Stimulated activated naive CD8-positive, alpha-beta T cell treated with anti-CD3 and anti-CD28 coated beads, Interleukin-15, amount 100 ng/mL, for 72 hours (primary cell): Measurements from ENCODE around the gene CREB3L4.

ENCODE experiments used
- ATAC-seq: fragments of 150-1000 bp; cut with Tn5 transposase; 2 replicates; pipeline ENCODE4 v1.10.0; 2021; ENCODE audit warnings: mild to moderate bottlenecking, moderate library complexity
- DNase-seq, 2 donors: peaks; one replicate each; pipeline ENCODE4 v3.0.0; 2021 to 2022
- H3K27ac Mint-ChIP-seq, 2 donors: one replicate each; pipeline ENCODE4 v1.8.0; 2022; ENCODE audit warnings: mild to moderate bottlenecking in 2 of 2, mixed read lengths in 2 of 2, moderate library complexity in 2 of 2
- H3K27me3 Mint-ChIP-seq: one replicate; pipeline ENCODE4 v1.8.0; 2022; ENCODE audit warnings: mixed read lengths
- H3K4me1 Mint-ChIP-seq: one replicate; pipeline ENCODE4 v1.8.0; 2022; ENCODE audit warnings: mild to moderate bottlenecking, mixed read lengths
- H3K4me3 Mint-ChIP-seq, 2 donors: one replicate each; pipeline ENCODE4 v1.8.0; 2022; ENCODE audit warnings: mild to moderate bottlenecking in 2 of 2, mixed read lengths in 2 of 2, moderate library complexity in 1 of 2
- H3K9me3 Mint-ChIP-seq, 2 donors: one replicate each; pipeline ENCODE4 v1.8.0; 2022; ENCODE audit warnings: mixed read lengths in 2 of 2

The CREB3L4 gene, protein sequence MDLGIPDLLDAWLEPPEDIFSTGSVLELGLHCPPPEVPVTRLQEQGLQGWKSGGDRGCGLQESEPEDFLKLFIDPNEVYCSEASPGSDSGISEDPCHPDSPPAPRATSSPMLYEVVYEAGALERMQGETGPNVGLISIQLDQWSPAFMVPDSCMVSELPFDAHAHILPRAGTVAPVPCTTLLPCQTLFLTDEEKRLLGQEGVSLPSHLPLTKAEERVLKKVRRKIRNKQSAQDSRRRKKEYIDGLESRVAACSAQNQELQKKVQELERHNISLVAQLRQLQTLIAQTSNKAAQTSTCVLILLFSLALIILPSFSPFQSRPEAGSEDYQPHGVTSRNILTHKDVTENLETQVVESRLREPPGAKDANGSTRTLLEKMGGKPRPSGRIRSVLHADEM

DNA sequence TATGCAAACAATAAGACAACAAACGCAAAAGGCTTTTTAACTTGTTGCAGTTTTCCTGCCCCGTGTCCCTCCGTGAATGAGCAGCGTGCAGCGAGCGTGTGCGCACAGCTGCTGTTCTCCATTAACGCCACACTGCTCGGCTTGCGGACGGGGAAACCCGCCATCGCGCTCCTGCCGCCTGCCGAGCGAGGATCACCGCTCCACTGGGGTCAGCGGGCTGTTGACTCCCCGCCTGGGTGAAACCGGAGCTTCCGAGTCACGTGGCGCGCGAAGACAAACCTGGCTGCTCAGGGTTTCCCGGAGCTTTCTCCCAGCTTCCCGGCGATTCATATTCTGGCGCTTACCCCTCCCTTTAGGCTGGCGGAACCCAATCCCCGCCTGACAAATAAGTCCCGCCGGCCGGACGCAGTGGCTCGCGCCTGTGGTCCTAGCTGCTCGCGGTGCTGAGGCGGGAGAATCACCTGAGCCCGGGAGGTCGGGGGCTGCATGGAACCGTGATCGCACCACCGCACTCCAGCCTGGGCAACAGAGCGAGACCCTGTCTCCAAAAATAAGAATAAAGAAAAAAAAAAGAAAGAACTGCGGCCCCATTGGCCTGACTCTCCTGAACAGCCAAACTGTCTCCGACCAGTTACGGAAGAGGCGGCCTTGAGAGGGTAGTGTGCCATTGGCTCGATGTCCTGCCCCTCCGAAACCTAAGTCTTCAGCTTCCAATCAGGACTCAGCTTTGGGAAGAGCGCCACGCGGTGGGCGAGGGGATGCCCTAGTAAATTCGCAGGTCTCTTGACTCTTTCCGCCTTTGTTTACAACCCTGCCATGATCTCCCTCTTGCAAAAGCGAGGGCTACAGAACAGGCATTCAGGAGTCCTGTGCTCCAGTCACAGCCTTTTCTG, at the start of gene CREB3L4:
Gene CREB3L4 (plus strand): TSS at position 796 of the 893 bp plus-strand sequence. CDS start 624 bp downstream, outside the sequence.
- Mint-ChIP-seq H3K27me3 (no peaks in the 10 kb centered on the region), H3K27ac (peak within 1 kb of the TSS; percentile 98), H3K4me3 (peak within 1 kb of the TSS; percentile 97 to 98), H3K9me3 (no peaks in the 10 kb centered on the region), H3K4me1 (peaks cover 57% of the 10 kb centered on the region)
- ATAC-seq = peak; percentile 91
- DNase-seq = peak; percentile 76 to 90

DNA sequence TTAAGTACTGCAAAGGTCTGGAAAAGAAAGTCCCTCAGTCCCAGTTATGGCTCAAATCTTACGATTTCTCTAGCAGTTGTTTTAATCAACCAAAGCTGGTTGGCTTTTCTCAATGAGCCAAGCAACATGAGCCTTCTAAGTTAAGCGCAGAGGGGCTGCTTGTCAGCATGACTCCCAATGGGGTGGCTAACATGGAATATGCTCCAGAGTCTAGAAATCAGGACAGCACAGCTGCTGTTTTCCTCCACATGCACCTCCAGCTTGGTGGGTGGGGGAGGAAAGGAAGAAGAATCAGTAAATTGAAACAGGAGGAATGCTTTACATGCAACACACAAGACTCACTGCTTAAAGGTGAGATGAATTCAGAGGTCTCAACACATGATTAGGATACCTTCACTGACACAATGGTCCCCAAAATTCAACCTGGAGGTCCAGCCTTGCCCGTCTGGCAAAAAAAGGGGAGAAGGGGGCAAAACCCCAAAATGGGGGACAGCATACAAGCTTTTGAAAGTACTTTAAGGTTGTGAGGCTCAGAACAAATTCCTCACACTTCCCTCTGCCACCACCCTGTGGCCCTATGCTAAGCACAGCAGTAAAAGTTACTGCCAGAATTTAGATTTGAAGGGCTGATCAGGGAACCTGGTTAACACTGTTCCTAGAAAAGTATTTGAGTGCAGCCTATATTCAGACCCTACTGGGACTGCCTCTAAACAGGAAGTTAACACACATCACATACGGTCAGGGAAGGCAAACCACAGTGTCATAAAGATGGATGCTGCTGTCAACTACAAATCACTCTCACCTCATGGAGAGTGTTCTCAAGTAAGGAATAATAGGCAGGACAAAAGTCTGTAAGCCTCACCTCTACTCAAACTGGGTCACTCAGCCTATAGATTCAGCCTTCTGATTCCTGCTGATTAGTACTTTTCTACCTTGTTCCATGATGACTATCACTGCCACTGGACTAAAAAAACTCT, 47.5 kb upstream of the CREB3L4 start:
- Mint-ChIP-seq H3K4me3 (peak overlapping the region; percentile 75 to 89), H3K27ac (peak overlapping the region in 1 of 2 donors; percentile 95), H3K4me1 (peaks cover 64% of the 10 kb centered on the region), H3K9me3 (no peaks in the 10 kb centered on the region), H3K27me3 (no peaks in the 10 kb centered on the region)
- no peak for ATAC-seq
- DNase-seq = no peak

DNA sequence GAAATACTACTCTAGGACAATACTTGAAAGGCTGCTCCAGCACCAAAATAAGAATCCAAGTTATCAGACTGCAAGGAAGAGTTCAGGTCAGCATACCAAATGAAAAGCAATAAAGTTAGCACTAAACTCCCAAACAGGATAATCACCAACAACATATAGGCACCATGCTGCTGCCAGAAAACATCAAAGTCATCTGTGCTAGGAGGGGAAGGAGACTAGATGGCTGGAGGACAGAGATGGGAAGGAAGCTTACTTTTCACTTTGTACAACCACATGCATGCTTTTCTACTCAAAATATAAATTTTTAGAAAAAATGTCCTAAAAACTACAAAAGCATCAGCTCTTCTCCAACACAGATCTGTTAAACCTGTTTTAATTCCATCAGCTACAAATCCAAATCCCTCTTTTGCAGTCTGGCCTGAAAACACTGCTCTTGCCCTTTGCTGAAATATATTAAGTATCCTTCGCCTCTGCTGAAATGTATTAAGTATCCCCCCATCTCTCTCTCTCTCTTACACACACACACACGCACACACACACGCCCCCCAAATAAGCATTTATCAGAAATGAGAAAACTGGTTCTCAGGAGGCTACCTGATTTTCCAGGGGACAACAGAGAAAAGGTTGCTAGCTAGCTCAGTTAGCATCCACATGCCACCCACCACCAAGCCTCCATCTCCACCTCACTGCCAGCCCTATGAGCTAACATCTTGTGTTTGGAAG, 46.5 kb upstream of the CREB3L4 start:
- DNase-seq (no peak), ATAC-seq (no peak)
- Mint-ChIP-seq H3K27ac (peak overlapping the region; percentile 1 to 97), H3K4me3 (peak overlapping the region; percentile 75 to 89), H3K4me1 (peaks cover 55% of the 10 kb centered on the region), H3K9me3 (no peaks in the 10 kb centered on the region), H3K27me3 (no peaks in the 10 kb centered on the region)

DNA sequence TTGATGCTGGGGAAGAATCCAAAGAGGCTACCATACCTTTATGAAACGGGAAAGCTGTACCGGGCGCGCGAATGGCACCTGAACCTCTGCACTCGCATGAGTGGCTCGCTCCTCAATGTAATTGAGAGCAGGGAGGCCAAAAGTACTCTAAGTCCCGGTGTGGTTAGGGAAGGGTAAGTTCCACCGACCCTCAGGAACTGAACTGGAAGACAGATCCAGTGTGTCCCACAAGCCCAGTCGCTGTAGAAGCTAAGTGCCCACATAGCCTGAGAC, 46.0 kb upstream of the CREB3L4 start:
- Mint-ChIP-seq H3K9me3 (no peaks in the 10 kb centered on the region), H3K4me3 (peak overlapping the region; percentile 75 to 89), H3K27ac (peak overlapping the region; percentile 96 to 97), H3K4me1 (peaks cover 51% of the 10 kb centered on the region), H3K27me3 (no peaks in the 10 kb centered on the region)
- DNase-seq (no peak), ATAC-seq (no peak)

DNA sequence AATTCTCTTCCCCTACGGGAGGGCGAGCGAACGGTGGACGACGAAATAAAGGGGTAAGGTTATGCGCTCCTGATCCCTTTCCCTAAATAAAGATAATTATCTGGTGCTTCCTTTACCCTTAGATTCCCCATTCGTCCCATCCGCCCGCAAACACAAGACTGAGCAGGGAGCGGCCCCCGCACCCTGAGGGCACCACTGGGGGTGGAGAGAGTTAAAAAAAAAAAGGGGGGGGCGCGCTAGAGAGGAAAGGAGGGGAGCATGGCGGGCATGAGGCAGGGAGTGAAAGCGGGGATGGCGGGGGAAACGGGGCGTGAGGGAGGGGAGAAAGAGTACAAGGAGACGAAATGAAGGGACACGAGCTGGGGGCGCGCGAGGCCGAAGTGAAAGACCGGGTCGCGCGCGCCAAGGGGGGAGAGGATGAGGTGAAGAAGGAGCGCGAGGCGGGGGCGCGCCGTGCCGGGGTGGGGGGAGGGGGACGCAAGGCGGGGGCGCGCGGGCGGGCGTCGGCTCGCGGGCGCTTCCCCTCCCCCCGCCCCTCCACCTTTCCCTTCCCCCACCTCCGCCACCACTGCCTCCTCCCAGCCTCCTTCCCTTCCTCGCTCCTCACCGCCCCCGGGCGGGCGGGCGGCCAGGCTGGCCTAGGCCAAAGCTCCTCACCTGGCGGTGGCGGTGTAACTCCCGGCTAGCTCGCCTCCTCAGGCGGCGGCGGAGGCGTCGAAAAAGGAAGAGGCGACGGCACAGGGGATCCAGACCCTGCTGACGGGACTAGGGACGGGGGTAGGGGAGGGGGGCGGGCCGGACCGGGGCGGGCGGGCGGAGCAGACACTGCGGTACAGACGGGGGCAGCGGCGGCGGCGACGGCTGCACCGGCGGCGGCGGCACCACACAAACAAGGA, 45.4 kb upstream of the CREB3L4 start:
- Mint-ChIP-seq H3K4me3 (peak overlapping the region; percentile 75 to 89), H3K27me3 (no peaks in the 10 kb centered on the region), H3K27ac (peak overlapping the region; percentile 97 to 99), H3K9me3 (no peaks in the 10 kb centered on the region), H3K4me1 (peaks cover 50% of the 10 kb centered on the region)
- peak in 1 of 2 donors; percentile 89 for DNase-seq
- peak; percentile 61 for ATAC-seq

DNA sequence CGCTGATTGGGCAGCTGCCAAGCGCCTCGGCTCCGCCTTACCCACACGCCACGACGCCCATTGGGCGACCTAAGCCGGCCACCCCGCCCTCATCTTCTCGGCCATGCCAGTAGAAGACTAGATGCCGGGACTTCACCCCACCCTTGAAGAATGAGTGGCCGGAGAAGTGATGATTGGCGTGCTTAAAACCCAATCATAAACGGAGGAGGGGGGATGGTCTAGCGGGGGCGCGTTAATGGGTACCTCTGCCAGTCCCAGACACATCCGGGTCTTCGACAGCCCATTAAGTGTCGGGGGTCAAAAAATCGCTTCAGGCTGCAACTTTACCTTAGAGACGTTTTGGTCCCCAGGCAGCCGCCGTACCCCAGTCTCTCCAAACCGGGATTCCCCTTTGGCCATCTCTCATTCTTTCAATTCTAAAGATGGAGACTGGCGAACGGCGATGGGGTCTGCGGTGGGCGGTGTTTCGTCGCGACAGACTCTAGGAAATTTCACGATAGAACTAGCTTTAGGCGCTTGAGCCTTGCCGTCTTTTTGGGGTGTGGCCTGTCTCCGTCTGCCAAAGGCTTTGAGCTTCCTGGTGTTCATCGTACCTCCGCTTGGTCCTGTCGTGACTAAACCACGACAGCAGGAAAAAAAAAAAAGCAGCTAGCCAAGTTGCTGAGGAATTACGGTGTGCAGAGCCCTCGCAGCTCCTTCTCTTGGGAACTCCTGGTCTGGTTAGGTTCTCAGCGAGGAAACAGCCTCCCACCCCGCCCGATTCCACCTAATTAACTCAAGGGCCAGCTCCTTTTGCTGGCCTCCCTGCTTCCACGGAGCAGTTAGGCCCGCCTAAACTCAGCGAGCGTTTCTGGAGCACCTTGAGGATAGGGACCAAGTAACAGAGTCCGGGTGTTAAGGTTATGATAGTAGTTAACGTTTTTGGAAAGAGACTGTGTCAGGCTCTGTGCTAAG, 44.5 kb upstream of the CREB3L4 start, which contains the start of gene GATAD2B:
Gene GATAD2B (minus strand): TSS at position 1 of the 954 bp plus-strand sequence. CDS start 94,625 bp downstream, outside the sequence.
- DNase-seq = peak; percentile 99 to 100
- no peaks in the 10 kb centered on the region for H3K9me3 Mint-ChIP-seq
- peak within 1 kb of the TSS; percentile 97 to 99 for H3K27ac Mint-ChIP-seq
- no peaks in the 10 kb centered on the region for H3K27me3 Mint-ChIP-seq
- peaks cover 46% of the 10 kb centered on the region for H3K4me1 Mint-ChIP-seq
- peak within 1 kb of the TSS; percentile 75 to 89 for H3K4me3 Mint-ChIP-seq
- peak; percentile 94 for ATAC-seq

DNA sequence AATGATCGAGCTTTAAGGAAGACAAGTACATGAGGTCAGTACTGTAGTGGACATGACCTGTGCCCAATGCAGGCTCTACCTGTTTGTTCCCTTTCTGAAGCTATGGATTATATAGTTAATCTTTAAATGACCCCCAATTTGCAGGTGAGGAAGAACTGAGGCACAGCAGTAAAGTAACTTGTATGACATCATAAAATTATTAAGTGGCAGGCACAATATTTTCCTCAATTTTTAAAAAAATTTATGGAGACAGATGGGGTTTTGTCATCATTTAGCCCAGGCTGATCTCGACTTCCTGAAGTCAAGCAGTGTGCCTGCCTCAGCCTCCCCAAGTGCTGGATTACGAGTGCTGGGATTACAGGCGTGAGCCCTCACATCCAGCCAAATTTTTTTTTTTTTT, 41.3 kb upstream of the CREB3L4 start:
- Mint-ChIP-seq H3K9me3 (no peaks in the 10 kb centered on the region), H3K4me1 (peaks cover 28% of the 10 kb centered on the region), H3K27ac (no peak overlapping the region), H3K27me3 (no peaks in the 10 kb centered on the region), H3K4me3 (no peak overlapping the region)
- no peak for DNase-seq
- no peak for ATAC-seq

DNA sequence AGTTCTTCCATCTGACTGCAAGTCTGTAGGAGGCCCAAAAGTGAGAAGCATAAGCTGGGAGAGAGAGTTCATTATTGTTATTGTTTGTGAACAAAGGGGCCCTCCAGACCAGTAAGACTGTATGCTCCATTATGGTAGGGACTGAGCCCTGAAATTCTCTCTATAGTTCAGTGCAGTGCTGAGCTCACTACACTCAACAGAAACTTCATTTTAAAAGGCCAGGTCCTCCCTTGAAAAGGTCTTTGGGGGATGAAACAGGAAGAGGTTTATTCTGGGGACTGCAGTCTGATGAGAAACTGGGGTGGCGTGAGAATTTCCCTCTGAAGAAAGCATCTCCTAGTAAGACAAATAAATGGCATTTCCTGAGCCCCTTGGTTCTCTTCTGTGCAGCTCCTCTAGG, 39.5 kb upstream of the CREB3L4 start:
- ATAC-seq = peak; percentile 44
- Mint-ChIP-seq H3K4me1 (peaks cover 25% of the 10 kb centered on the region), H3K4me3 (peak overlapping the region in 1 of 2 donors; percentile 36), H3K27me3 (no peaks in the 10 kb centered on the region), H3K27ac (peak overlapping the region; percentile 7 to 80), H3K9me3 (no peaks in the 10 kb centered on the region)
- no peak for DNase-seq

DNA sequence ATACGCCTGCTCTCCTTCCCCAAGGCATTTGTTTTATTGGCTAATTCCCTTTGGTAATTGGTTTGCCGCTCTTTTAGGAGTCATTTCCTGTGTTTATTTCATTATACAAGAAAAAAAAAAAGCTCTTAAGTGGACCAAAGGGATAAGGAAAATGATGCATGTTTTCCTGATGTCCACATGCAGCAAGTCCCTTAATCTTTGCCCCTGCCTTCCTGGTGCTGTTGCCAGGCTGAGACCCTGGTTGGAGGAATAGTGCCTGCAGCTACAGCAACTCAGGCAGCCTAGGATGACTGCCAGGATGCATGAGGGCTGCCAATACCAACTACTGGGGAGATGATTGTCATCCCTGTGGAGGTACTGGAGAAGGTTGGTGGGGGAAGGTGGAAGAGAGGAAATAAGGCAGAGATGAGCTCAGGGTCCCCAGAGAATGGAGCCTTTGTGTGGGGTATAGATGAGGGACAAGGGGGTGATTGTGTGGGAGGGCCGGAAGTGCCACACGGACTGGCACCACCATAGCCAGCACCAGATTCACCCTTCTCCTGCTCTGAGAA, 38.8 kb upstream of the CREB3L4 start:
- H3K4me3 Mint-ChIP-seq = peak overlapping the region in 1 of 2 donors; percentile 6
- H3K27me3 Mint-ChIP-seq = no peaks in the 10 kb centered on the region
- DNase-seq (no peak), ATAC-seq (no peak)
- peak overlapping the region; percentile 26 to 80 for H3K27ac Mint-ChIP-seq
- H3K9me3 Mint-ChIP-seq = no peaks in the 10 kb centered on the region
- peaks cover 25% of the 10 kb centered on the region for H3K4me1 Mint-ChIP-seq

DNA sequence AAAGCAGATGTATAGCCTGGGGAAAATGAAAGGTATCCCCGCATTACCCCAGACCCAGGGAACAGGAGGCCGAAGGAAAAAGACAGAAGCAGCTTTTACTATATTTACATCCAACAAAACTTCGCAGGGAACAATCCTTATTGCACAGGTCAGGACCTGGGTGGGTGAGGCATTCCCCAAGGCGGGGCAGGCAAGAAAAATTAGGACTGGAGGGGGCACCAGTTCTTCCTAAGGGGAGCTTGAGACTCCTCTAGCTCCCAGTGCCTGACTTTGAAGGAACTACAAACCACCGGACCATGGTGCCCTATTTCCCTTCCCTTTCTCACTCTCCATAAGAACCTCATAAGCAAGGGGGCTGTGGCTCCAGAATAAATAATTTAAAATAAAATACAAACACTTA, 38.3 kb upstream of the CREB3L4 start:
- Mint-ChIP-seq H3K4me3 (no peak overlapping the region), H3K4me1 (peaks cover 20% of the 10 kb centered on the region), H3K27me3 (no peaks in the 10 kb centered on the region), H3K9me3 (no peaks in the 10 kb centered on the region), H3K27ac (no peak overlapping the region)
- DNase-seq (no peak), ATAC-seq (no peak)

DNA sequence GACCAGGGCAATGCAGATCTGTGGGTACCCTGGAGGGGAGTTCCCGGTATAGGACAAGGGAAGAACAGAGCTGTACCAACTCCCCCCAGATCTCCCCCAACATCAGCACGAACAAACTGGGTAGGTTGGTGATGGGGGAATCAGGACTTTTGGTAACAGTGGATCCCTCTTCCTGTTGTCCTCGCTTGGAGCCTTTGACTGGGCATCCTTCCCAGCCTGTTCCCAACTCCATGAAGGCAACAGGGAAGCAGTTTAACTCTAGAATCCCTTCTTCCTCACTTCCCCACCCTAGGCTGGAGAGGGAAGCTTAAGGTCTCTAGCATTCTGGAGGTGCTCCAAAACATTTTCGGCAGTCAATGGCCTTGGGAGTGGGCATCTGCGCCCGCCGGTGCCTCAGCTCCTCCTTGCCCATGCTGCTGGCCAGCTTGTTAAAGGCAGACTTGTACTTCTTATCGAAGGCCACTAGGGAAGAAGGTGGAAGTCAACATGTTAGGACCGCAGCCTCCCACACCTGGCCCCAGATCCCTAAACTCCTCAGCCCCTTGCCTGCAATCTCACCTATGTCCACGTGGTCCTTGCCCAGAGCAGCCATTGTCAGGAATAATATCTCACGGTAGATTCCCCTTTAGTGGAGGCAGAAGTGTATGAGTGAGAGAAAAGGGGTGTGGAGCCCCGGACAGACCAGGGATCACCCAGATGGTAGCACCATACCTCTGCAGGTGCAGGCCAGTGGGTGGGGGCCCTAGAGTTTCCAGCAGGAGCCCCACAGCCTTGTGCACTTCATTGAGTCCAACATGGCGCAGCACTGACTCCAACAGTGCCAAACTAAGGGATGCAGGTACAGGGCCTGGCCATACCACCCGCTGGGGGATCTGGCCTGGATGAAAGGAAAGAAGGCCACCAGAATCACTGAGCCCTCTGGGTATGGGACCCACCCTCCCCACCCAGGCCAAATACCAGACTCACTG, 37.4 kb upstream of the CREB3L4 start:
- Mint-ChIP-seq H3K9me3 (no peaks in the 10 kb centered on the region), H3K4me1 (peaks cover 21% of the 10 kb centered on the region), H3K27me3 (no peaks in the 10 kb centered on the region), H3K4me3 (no peak overlapping the region), H3K27ac (no peak overlapping the region)
- DNase-seq = no peak
- no peak for ATAC-seq
